ENCODE results near the gene S100Z.
"Not testable (repeated sequence)": the region's sequence is repeated elsewhere in the genome, so short reads cannot be mapped to it uniquely, and the experiment has no call there.

The S100Z gene

DNA sequence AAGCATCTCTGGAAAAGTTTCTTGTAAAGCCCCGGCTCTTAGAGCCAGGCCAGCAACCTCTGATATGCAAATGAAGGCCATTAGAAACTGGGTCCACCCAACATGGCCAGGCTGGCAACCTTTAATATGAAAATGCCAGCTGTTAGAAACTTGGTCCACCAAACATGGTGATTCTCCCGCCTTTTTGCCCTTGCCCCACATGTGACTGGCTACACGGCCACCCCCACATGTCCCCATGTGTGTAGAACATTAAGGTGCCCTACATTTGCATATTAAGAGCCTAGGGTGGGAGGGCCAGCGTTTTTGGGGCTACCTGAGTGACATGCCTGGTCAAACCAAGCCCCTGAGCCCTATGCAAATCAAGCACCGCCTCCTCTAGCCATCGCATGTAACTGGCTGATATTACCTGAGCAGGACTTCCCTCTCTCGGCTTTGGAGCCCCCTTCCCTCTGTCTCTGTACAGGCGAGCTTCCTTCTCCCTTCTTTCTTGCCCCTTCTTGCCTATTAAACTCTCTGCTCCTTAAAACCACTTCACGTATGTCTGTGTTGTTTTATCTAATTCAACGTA lies 39.0 kb downstream of the S100Z start:
- DNase-seq = no peak

GRCh38 chr5:76893294-76893693 lies 43.5 kb downstream of the S100Z start:
- DNase-seq = no peak

DNA sequence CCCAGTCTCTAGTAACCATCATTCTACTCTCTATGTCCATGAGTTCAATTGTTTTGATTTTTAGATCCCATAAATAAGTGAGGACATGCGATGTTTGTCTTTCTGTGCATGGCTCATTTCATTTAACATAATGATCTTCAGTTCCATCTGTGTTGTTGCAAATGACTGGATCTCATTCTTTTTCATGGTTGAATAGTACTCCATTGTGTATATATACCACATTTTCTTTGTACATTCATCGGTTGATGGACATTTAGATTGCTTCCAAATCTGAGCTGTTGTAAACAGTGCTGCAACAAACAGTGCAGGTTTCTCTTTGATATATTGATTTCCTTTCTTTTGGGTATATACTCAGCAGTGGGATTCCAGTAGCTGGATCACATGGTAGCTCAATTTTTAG lies 46.4 kb downstream of the S100Z start:
- no peak for DNase-seq

DNA sequence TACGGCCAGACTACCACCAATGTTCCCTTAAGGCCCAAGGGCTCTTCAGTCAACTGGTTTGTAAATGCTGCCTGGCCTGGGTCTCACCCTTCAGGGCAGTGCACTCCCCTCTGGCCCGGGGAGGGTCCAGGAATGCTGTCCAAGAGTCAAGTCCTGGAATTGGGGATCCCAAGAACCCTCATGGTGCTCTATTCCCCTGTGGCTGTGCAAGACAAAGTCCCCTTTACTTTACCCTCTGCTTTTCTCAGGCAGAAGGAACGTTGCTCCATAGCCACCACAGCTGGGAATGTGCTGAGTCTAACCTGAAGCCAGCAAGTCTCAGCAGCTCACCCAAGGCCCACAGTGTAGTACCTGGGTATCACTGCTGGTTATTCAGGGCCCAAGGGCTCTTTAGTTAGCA lies 51.7 kb downstream of the S100Z start:
- no peak for DNase-seq

DNA sequence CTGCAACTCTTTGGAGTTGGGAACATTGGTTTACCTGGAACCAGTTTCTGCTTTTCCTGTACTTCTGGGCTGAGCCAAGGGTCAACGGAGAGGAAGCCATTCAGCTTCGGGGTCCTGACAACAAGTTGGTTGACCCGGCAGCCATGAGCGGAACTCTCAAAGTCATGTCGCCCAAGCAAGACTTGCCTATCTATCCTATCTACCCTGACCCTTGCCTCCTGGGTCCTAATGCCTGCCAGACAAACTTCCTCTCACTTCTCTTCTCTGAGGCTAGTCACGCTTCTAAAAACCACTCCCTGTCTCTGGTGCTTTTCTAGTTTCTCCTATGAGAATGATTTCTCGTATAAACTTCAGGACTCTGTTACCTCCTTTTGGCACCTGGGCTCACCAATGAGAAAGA lies 58.4 kb downstream of the S100Z start:
- DNase-seq = no peak

GRCh38 chr5:76910344-76910933 lies 60.6 kb downstream of the S100Z start:
- not testable (repeated sequence) for DNase-seq

GRCh38 chr5:76914671-76915070 lies 64.9 kb downstream of the S100Z start:
- not testable (repeated sequence) for DNase-seq

- DNase-seq = no peak
Measured at GRCh38 chr5:76918539-76918938, 68.7 kb downstream of the S100Z start.

GRCh38 chr5:76920491-76920890 lies 70.7 kb downstream of the S100Z start:
- DNase-seq = no peak

DNA sequence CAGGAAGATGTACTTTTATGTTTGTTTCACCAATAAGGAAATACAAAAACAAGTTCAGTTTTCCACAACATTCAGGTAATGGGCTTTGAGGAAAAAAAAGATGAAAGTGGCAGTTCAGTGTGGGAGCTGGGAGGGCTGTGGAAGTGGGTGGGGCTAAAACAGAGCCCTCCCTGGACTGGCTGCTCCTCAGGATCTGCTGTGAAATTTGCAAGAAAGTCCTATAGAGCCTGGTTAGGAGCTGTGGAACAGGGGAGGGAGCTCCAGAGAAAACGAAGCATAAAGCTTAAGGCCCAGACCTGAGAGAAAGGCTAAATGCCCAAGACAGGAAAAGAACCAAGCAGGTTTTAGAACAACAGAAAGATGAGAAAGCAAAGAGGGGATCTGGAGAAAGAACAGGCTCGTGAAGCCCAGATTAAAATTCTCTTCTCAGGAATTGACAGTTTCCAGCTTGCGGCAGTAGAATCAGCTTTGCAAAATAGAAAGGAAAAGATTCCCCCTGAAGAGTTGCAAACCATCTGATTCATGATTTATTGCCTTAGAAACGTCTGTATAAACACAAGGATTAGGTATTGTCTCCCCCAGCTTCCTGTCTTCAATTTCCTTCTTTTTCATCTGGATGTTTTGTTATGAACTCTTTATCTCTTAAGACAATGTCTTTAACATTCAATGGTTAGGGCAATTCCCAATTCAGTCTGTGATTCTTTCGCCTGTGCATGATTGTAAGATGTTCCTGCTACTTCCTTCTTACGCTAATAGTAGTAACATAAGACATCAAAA lies 76.7 kb downstream of the S100Z start:
- DNase-seq = no peak

GRCh38 chr5:76927961-76928360 lies 78.1 kb downstream of the S100Z start:
- DNase-seq = no peak

DNA sequence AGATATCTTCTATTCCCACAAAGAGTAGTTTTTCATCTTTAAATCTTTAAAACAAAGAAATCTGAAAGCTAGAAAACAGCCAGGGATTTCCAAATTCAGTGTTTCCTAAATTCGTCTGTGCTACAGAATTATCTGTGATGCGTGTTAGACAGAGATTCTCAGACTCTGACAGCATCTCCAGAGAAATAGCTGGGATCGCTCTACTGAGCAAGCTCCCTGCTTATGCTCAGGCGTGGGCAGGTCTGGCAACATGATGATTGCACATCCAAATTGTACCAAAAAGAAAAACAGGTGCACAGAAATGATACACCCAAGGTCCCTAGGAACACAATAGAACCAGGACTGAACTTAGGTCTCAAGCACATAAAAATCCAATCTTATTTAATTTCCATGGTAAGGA lies 80.3 kb downstream of the S100Z start:
- no peak for DNase-seq

- DNase-seq = no peak
Measured at GRCh38 chr5:76938177-76938576, 88.4 kb downstream of the S100Z start.

GRCh38 chr5:76941000-76941399 lies 91.2 kb downstream of the S100Z start:
- no peak for DNase-seq

DNA sequence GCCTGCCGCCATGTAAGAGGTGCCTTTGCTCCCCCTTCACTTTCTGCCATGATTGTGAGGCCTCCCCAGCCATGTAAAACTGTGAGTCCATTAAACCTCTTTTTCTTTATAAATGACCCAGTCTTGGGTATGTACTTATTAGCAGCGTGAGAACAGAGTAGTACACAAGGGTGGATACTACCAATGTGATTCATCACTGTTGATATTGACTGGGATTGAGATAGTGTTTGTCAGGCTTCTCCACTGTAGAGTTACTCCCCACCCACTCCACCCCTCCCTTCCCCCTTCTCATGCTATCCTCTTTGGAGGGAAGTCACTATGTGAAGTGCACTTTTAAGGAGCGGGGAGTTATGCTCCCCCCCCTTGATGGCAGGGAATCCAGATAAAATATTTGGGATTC lies 91.6 kb downstream of the S100Z start:
- DNase-seq = no peak

DNA sequence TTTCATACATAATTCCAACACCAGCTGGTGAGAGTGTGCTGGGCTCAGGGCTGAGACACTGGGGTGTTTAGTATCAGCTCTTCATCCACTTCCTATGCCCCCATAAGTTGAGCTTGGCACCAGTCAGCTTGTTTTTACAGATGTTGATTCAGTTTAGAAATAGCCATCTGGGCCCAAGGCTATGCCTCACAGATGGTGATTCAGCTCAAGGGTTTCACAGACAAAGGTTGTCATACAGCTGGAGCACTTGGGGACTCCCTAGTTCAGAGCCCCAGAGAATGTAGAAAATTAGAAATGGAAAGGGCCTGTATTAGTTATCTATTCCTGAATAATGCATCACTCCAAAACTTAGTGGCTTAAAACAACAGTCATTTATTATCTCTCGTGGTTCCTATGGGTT lies 92.8 kb downstream of the S100Z start:
- no peak for DNase-seq

DNA sequence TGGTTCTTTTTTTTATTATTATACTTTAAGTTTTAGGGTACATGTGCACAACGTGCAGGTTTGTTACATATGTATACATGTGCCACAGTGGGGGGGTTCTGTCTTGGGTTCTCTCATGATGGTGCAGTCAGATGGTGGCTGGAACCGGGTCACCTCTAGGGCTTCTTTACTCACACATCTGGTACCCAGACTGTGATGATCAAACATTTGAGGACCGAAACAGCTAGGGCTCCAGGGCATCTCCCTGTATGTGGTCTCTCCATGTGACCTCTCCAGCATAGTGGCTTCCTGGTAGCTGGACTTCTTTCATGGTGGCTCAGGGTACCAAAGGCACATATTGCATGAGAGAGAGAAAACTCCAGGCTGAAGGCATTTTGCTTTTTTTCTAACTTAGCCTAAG lies 93.2 kb downstream of the S100Z start:
- DNase-seq = no peak

GRCh38 chr5:76944638-76945037 lies 94.8 kb downstream of the S100Z start:
- DNase-seq = no peak

- not testable (repeated sequence) for DNase-seq
Measured at GRCh38 chr5:76945238-76945637, 95.4 kb downstream of the S100Z start.

- DNase-seq = no peak
Measured at GRCh38 chr5:76946090-76946489, 96.3 kb downstream of the S100Z start.

DNA sequence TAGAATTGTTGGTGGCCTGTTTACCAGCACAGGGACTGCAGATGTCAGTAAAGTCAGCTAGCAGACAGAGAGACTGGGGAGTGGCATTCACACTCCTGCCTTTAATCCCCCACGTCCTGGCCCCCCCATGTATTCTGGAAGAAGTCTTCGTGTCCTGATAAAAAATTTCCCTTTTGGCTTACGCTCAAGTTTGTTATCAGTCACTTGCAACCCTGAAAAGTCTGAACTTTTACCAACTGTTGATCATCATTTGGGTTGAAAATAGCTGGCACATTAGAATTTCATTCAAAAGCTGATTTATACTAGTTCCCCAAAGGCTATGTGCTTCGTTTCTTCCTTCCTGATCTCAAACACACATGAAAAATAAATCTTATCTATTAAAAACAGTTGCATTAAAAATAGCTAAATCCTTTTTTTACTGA lies 97.3 kb downstream of the S100Z start:
- no peak for DNase-seq

- DNase-seq = no peak
Measured at GRCh38 chr5:76952795-76953536, 103.2 kb downstream of the S100Z start, which contains the start of gene CRHBP. Gene CRHBP, plus strand, starts transcription at chr5:76953045. Its CDS starts 90 bp downstream, at chr5:76953135.

- no peak for DNase-seq
Measured at GRCh38 chr5:76953551-76954382, 104.0 kb downstream of the S100Z start.

Measured in activated CD4-positive, alpha-beta T cell treated with anti-CD3 and anti-CD28 coated beads for 1 hour (primary cell).